ENCODE measurements around the gene MS4A8. TPM values are rescaled to one million over a fixed set of nuclear protein-coding genes. Genes with fewer than 3 reads are reported as not detected.
"Not testable (repeated sequence)": the region's sequence is repeated elsewhere in the genome, so short reads cannot be mapped to it uniquely, and the experiment has no call there.

MS4A8 gene
- total RNA-seq, 1 experiment from 2014 or later = not detected

GRCh38 chr11:60741421-60741820 is 42.0 kb downstream of the MS4A8 start:
- H3K4me1 ChIP-seq (replicated peaks) = no peaks in the 10 kb centered on the region
- H3K27me3 ChIP-seq (replicated peaks) = peaks cover 3% of the 10 kb centered on the region; the same call in 1 of the 2 replicates
- H3K4me3 ChIP-seq = no peak overlapping the region
- no peak overlapping the region for H3K27ac ChIP-seq
- no peaks in the 10 kb centered on the region for H3K36me3 ChIP-seq
- H3K9me3 ChIP-seq (replicated peaks) = no peaks in the 10 kb centered on the region
- DNase-seq (ENCODE audit: low read depth in 1 of 2, low spot score in 2 of 2) = no peak

GRCh38 chr11:60743058-60743457 is 43.6 kb downstream of the MS4A8 start:
- Histone ChIP-seq H3K4me1 (replicated peaks) (no peaks in the 10 kb centered on the region), H3K4me3 (no peak overlapping the region), H3K36me3 (no peaks in the 10 kb centered on the region), H3K9me3 (replicated peaks) (no peaks in the 10 kb centered on the region), H3K27me3 (replicated peaks) (no peaks in the 10 kb centered on the region; the same call in 1 of the 2 replicates), H3K27ac (no peak overlapping the region)
- no peak for DNase-seq (ENCODE audit: low read depth in 1 of 2, low spot score in 2 of 2)

GRCh38 chr11:60744114-60744513 is 44.7 kb downstream of the MS4A8 start:
- DNase-seq (ENCODE audit: low read depth in 1 of 2, low spot score in 2 of 2) = no peak
- H3K27ac ChIP-seq = no peak overlapping the region
- H3K36me3 ChIP-seq = no peaks in the 10 kb centered on the region
- H3K4me3 ChIP-seq = no peak overlapping the region
- no peaks in the 10 kb centered on the region for H3K9me3 ChIP-seq (replicated peaks)
- no peaks in the 10 kb centered on the region; the same call in 1 of the 2 replicates for H3K27me3 ChIP-seq (replicated peaks)
- no peaks in the 10 kb centered on the region for H3K4me1 ChIP-seq (replicated peaks)

GRCh38 chr11:60747359-60747873 is 48.0 kb downstream of the MS4A8 start:
- Histone ChIP-seq H3K4me1 (replicated peaks) (no peaks in the 10 kb centered on the region), H3K9me3 (replicated peaks) (no peaks in the 10 kb centered on the region), H3K27ac (no peak overlapping the region), H3K27me3 (replicated peaks) (peaks cover 2% of the 10 kb centered on the region), H3K36me3 (no peaks in the 10 kb centered on the region), H3K4me3 (no peak overlapping the region)
- no peak for DNase-seq (ENCODE audit: low read depth in 1 of 2, low spot score in 2 of 2)

- Histone ChIP-seq H3K4me1 (replicated peaks) (no peaks in the 10 kb centered on the region), H3K27ac (no peak overlapping the region), H3K4me3 (no peak overlapping the region), H3K27me3 (replicated peaks) (peaks cover 9% of the 10 kb centered on the region), H3K9me3 (replicated peaks) (no peaks in the 10 kb centered on the region), H3K36me3 (no peaks in the 10 kb centered on the region)
- no peak for DNase-seq (ENCODE audit: low read depth in 1 of 2, low spot score in 2 of 2)
Observed at GRCh38 chr11:60748225-60748624, 48.8 kb downstream of the MS4A8 start.

GRCh38 chr11:60748821-60749220 is 49.4 kb downstream of the MS4A8 start:
- DNase-seq (ENCODE audit: low read depth in 1 of 2, low spot score in 2 of 2) = no peak
- H3K27ac ChIP-seq = no peak overlapping the region
- no peaks in the 10 kb centered on the region for H3K4me1 ChIP-seq (replicated peaks)
- no peak overlapping the region for H3K4me3 ChIP-seq
- no peaks in the 10 kb centered on the region for H3K9me3 ChIP-seq (replicated peaks)
- peaks cover 9% of the 10 kb centered on the region for H3K27me3 ChIP-seq (replicated peaks)
- no peaks in the 10 kb centered on the region for H3K36me3 ChIP-seq

GRCh38 chr11:60750911-60751310 is 51.5 kb downstream of the MS4A8 start:
- Histone ChIP-seq H3K27ac (no peak overlapping the region), H3K36me3 (no peaks in the 10 kb centered on the region), H3K9me3 (replicated peaks) (no peaks in the 10 kb centered on the region), H3K4me3 (no peak overlapping the region), H3K4me1 (replicated peaks) (no peaks in the 10 kb centered on the region), H3K27me3 (replicated peaks) (peaks cover 9% of the 10 kb centered on the region)
- DNase-seq (ENCODE audit: low read depth in 1 of 2, low spot score in 2 of 2) = no peak

GRCh38 chr11:60753309-60753708 is 53.9 kb downstream of the MS4A8 start:
- H3K4me1 ChIP-seq (replicated peaks) = no peaks in the 10 kb centered on the region
- H3K9me3 ChIP-seq (replicated peaks) = no peaks in the 10 kb centered on the region
- H3K4me3 ChIP-seq = no peak overlapping the region
- H3K27ac ChIP-seq = no peak overlapping the region
- no peak for DNase-seq (ENCODE audit: low read depth in 1 of 2, low spot score in 2 of 2)
- H3K36me3 ChIP-seq = no peaks in the 10 kb centered on the region
- peaks cover 10% of the 10 kb centered on the region for H3K27me3 ChIP-seq (replicated peaks)

GRCh38 chr11:60754887-60755286 is 55.5 kb downstream of the MS4A8 start:
- no peak overlapping the region for H3K27ac ChIP-seq
- H3K4me1 ChIP-seq (replicated peaks) = no peaks in the 10 kb centered on the region
- peaks cover 16% of the 10 kb centered on the region for H3K27me3 ChIP-seq (replicated peaks)
- no peaks in the 10 kb centered on the region for H3K9me3 ChIP-seq (replicated peaks)
- DNase-seq (ENCODE audit: low read depth in 1 of 2, low spot score in 2 of 2) = no peak
- no peak overlapping the region for H3K4me3 ChIP-seq
- H3K36me3 ChIP-seq = no peaks in the 10 kb centered on the region

GRCh38 chr11:60756307-60757032 is 57.1 kb downstream of the MS4A8 start, which contains the start of gene MS4A15:
TSS of gene MS4A15 (plus strand) at chr11:60756867. CDS start at chr11:60763734, 6,867 bp downstream.
- Histone ChIP-seq H3K27ac (no peak within 1 kb of the TSS), H3K4me3 (no peak within 1 kb of the TSS), H3K4me1 (replicated peaks) (no peaks in the 10 kb centered on the region), H3K27me3 (replicated peaks) (peaks cover 23% of the 10 kb centered on the region), H3K36me3 (no peaks in the 10 kb centered on the region), H3K9me3 (replicated peaks) (no peaks in the 10 kb centered on the region)
- DNase-seq (ENCODE audit: low read depth in 1 of 2, low spot score in 2 of 2) = no peak

GRCh38 chr11:60757231-60757800 is 57.9 kb downstream of the MS4A8 start:
- Histone ChIP-seq H3K27ac (no peak overlapping the region), H3K9me3 (replicated peaks) (no peaks in the 10 kb centered on the region)

GRCh38 chr11:60758671-60759070 is 59.3 kb downstream of the MS4A8 start:
- DNase-seq (ENCODE audit: low read depth in 1 of 2, low spot score in 2 of 2); H3K4me3 ChIP-seq; H3K9me3 ChIP-seq (replicated peaks); H3K4me1 ChIP-seq (replicated peaks); H3K27ac ChIP-seq; H3K36me3 ChIP-seq: not testable (repeated sequence)
- H3K27me3 ChIP-seq (replicated peaks) = peaks cover 24% of the 10 kb centered on the region

More at GRCh38 chr11:60757231-60757800, 57.9 kb downstream of the MS4A8 start:
- no peak overlapping the region for H3K4me3 ChIP-seq
- no peaks in the 10 kb centered on the region for H3K36me3 ChIP-seq
- no peaks in the 10 kb centered on the region for H3K4me1 ChIP-seq (replicated peaks)
- H3K27me3 ChIP-seq (replicated peaks) = peaks cover 26% of the 10 kb centered on the region
- DNase-seq (ENCODE audit: low read depth in 1 of 2, low spot score in 2 of 2) = no peak

GRCh38 chr11:60759438-60760225 is 60.2 kb downstream of the MS4A8 start:
- not testable (repeated sequence) for H3K27ac ChIP-seq; H3K9me3 ChIP-seq (replicated peaks); H3K4me3 ChIP-seq; H3K36me3 ChIP-seq; H3K4me1 ChIP-seq (replicated peaks); DNase-seq (ENCODE audit: low read depth in 1 of 2, low spot score in 2 of 2)
- H3K27me3 ChIP-seq (replicated peaks) = peaks cover 24% of the 10 kb centered on the region

All from SJSA1 (cell line).